Natural killer cell (primary cell): Measurements from ENCODE around the gene ZNF827. TPM values are rescaled to one million over a fixed set of nuclear protein-coding genes. Genes with fewer than 3 reads are reported as not detected.
A peak's percentile ranks its signal among the peaks of the same experiment; 100 is the strongest.

Experiments
- ATAC-seq, 3 donors: fragments of 150-1000 bp in 2 of 3; fragments of 200-7000 bp in 1 of 3; cut with Tn5 transposase; 1 replicate in 1 of 3; 2 replicates in 2 of 3; pipeline ENCODE4 v1.10.0; 2021; ENCODE audit warnings: mild to moderate bottlenecking in 2 of 3, moderate library complexity in 2 of 3
- DNase-seq, 2 donors: peaks; one replicate each; pipeline versions ENCODE4 v3.0.0 to v3.0.0-alpha.2; 2013 to 2021; ENCODE audit warnings: mixed read lengths in 1 of 2
- H3K27ac ChIP-seq: one replicate; pipeline ENCODE4 v1.5.1; 2013; ENCODE audit warnings: mild to moderate bottlenecking, low read length
- H3K27me3 ChIP-seq: one replicate; pipeline ENCODE4 v1.6.1; 2013; ENCODE audit warnings: low read length; ENCODE audit not compliant: control insufficient read depth, insufficient read depth
- H3K36me3 ChIP-seq: one replicate; pipeline ENCODE4 v1.6.1; 2013; ENCODE audit warnings: low read length; ENCODE audit not compliant: control insufficient read depth, insufficient read depth
- H3K4me1 ChIP-seq: one replicate; pipeline ENCODE4 v1.6.1; 2013; ENCODE audit warnings: low read length; ENCODE audit not compliant: control insufficient read depth, insufficient read depth
- H3K4me3 ChIP-seq: one replicate; pipeline ENCODE4 v1.5.1; 2013; ENCODE audit warnings: low read length
- H3K9me3 ChIP-seq: one replicate; pipeline ENCODE4 v1.6.1; 2013; ENCODE audit warnings: low read length; ENCODE audit not compliant: control insufficient read depth, insufficient read depth
- H3K27ac Mint-ChIP-seq, 2 donors: one replicate each; pipeline ENCODE4 v1.8.0; 2022; ENCODE audit warnings: mild to moderate bottlenecking in 2 of 2, mixed read lengths in 2 of 2, moderate library complexity in 1 of 2
- H3K27me3 Mint-ChIP-seq, 2 donors: one replicate each; pipeline ENCODE4 v1.8.0; 2022; ENCODE audit warnings: low read depth in 2 of 2, mixed read lengths in 2 of 2
- H3K36me3 Mint-ChIP-seq: one replicate; pipeline ENCODE4 v1.8.0; 2022; ENCODE audit warnings: mixed read lengths
- H3K4me1 Mint-ChIP-seq, 2 donors: one replicate each; pipeline ENCODE4 v1.8.0; 2022; ENCODE audit warnings: mixed read lengths in 2 of 2
- H3K4me3 Mint-ChIP-seq: one replicate; pipeline ENCODE4 v1.8.0; 2022; ENCODE audit warnings: mild to moderate bottlenecking, moderate library complexity, mixed read lengths
- H3K9me3 Mint-ChIP-seq, 2 donors: one replicate each; pipeline ENCODE4 v1.8.0; 2022; ENCODE audit warnings: mixed read lengths in 2 of 2
- CTCF ChIP-seq: fragments of 200-600 bp; IDR thresholded peaks from one replicate; pipeline ENCODE4 v1.8.0; 2022; ENCODE audit warnings: antibody characterized with exemption
- WGBS: methylation state at CpG from one replicate; pipeline ENCODE4 v1.1.7; 2013; ENCODE audit warnings: missing lambda C conversion rate; ENCODE audit not compliant: insufficient coverage; 5-methylcytosine and 5-hydroxymethylcytosine counted together
- intact Hi-C: fragments of 100-400 bp; cut with micrococcal nuclease; formaldehyde crosslinking; loops from one replicate; pipeline ENCODE4 v1.14.2; 2022
- total RNA-seq, 4 donors: library from RNA; stranded (reverse); fragments of 120-200 nt in 1 of 4; gene quantifications; one replicate each; pipeline versions ENCODE4 v1.2.3 to v1.2.4, GENCODE V29; 2013 to 2022

Gene ZNF827
- total RNA-seq, 3 donors from 2014 or later (not counting 1 experiment from before 2014, with no cell fraction given), result 25.8 to 35.5 (median 32.9) TPM

DNA sequence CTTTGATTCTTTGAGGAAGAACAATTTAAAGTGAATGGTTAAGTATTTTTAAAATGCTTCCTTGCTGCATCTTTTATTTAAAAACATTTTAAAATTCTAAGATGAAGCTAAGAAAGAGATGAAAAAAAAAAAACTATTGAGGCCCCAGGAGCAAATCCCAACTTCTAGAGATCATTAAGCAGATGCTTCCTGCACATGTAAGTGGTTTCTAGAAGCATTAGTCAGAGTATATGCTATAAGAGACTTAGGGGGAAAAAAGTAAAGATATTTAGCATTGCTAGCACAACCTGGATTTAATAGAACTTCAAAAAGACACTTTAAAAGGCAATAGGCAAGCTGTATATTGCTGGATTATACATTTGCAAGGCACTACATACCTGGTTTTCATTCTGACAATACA is 64.7 kb downstream of the ZNF827 start:
- no peaks in the 10 kb centered on the region for H3K36me3 Mint-ChIP-seq
- no peaks in the 10 kb centered on the region for H3K27me3 Mint-ChIP-seq
- H3K9me3 Mint-ChIP-seq, result no peaks in the 10 kb centered on the region

GRCh38 chr4:145871209-145871608 is 67.4 kb downstream of the ZNF827 start:
- Histone ChIP-seq H3K4me3 (no peak overlapping the region), H3K27me3 (no peaks in the 10 kb centered on the region), H3K36me3 (peaks cover 8% of the 10 kb centered on the region), H3K9me3 (no peaks in the 10 kb centered on the region), H3K27ac (no peak overlapping the region), H3K4me1 (no peaks in the 10 kb centered on the region)
- Mint-ChIP-seq H3K36me3 (no peaks in the 10 kb centered on the region), H3K27me3 (no peaks in the 10 kb centered on the region), H3K4me3 (no peak overlapping the region), H3K4me1 (peaks cover 21% of the 10 kb centered on the region in 2 donors), H3K9me3 (no peaks in the 10 kb centered on the region), H3K27ac (peak overlapping the region in 1 of 2 donors; percentile 21)
- ATAC-seq (no peak), DNase-seq (no peak)
- no peak for TF ChIP-seq CTCF
- intact Hi-C loops, result no loop called here

More for the DNA sequence above, 64.7 kb downstream of the ZNF827 start:
- no peak for TF ChIP-seq CTCF
- no peak overlapping the region for H3K27ac ChIP-seq
- H3K9me3 ChIP-seq, result no peaks in the 10 kb centered on the region
- Mint-ChIP-seq H3K27ac (no peak overlapping the region), H3K4me3 (no peak overlapping the region), H3K4me1 (peaks cover 14 to 21% of the 10 kb centered on the region in 2 donors)
- H3K36me3 ChIP-seq, result peaks cover 9% of the 10 kb centered on the region
- H3K4me3 ChIP-seq, result no peak overlapping the region
- ATAC-seq, result no peak
- no peaks in the 10 kb centered on the region for H3K4me1 ChIP-seq
- H3K27me3 ChIP-seq, result no peaks in the 10 kb centered on the region
- intact Hi-C loops, result no loop called here
- DNase-seq, result no peak

- peaks cover 24 to 29% of the 10 kb centered on the region in 2 donors for H3K4me1 Mint-ChIP-seq
- H3K4me1 ChIP-seq, result no peaks in the 10 kb centered on the region
- H3K9me3 ChIP-seq, result no peaks in the 10 kb centered on the region
- TF ChIP-seq CTCF, result no peak
- no peaks in the 10 kb centered on the region for H3K27me3 Mint-ChIP-seq
- H3K4me3 Mint-ChIP-seq, result no peak overlapping the region
- no peak overlapping the region for H3K4me3 ChIP-seq
- DNase-seq, result no peak
- intact Hi-C loops, result no loop called here
- no peaks in the 10 kb centered on the region for H3K27me3 ChIP-seq
- H3K9me3 Mint-ChIP-seq, result no peaks in the 10 kb centered on the region
- WGBS, result 67% methylated on average over 9 of the region's 9 CpGs
- H3K36me3 ChIP-seq, result peaks cover 5% of the 10 kb centered on the region
- H3K27ac Mint-ChIP-seq, result peak overlapping the region; percentile 37 to 60
- no peaks in the 10 kb centered on the region for H3K36me3 Mint-ChIP-seq
- ATAC-seq, result no peak
- no peak overlapping the region for H3K27ac ChIP-seq
These were observed 68.2 kb downstream of the ZNF827 start for GRCh38 chr4:145870155-145871020.
